NCI-H2081 treated with DMSO at 0.1 percent for 48 hours (cell line): ENCODE data around the gene ESPNL.
"Not testable (repeated sequence)": the region's sequence is repeated elsewhere in the genome, so short reads cannot be mapped to it uniquely, and the experiment has no call there.

Experiments
- DNase-seq: peaks from one replicate; lab custom pipeline; 2025; lab: John Stamatoyannopoulos, UW

The ESPNL gene

GRCh38 chr2:238114851-238115660 lies 14.9 kb downstream of the ESPNL start:
- no peak for DNase-seq

- DNase-seq = not testable (repeated sequence)
These were observed 15.6 kb downstream of the ESPNL start for GRCh38 chr2:238115709-238116108.

DNA sequence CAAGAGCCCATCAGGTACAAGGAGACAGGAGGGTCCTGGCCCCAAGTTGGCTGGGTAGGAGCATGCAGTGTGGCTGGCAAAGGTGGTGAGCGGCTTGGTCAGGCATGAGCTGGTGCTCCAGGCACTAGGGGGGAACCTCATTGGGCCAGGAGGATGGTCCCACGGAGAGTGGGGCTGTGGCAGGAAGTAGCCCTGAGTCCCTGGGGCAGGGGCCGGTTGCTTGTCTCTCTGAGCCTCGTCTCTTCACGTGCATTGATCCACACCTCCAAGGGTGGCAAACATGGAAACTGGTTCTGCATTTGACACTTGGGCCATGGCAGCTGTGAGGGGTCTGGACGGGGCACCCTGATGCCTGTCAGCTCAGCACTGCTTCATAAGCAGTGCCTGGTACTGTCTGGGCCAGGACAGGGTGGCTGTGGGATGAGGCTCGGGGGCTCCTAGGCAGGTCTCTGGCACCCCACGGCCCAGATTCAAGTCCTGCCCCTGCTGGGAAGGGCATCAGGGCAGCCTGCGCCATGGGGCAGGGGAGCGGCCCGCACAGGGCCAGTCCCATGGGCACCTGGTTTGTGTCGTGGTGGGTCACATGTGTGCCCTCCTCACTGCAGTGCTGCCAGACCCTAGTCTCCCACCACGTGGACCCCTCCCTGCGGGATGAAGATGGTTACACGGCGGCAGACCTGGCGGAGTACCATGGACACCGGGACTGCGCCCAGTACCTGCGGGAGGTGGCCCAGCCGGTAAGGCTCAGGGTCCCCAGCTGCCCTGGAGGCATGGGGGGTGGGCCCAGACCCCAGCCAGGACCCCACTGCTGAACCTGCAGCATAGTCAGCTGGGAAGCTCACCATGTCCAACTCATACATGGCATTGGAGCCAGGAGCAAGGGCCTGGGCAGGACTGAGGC lies 16.4 kb downstream of the ESPNL start:
- no peak for DNase-seq

- DNase-seq = no peak
These were observed 17.3 kb downstream of the ESPNL start for GRCh38 chr2:238117199-238118154.

GRCh38 chr2:238119756-238120462 lies 19.8 kb downstream of the ESPNL start:
- no peak for DNase-seq

- DNase-seq = no peak
These were observed 20.5 kb downstream of the ESPNL start for GRCh38 chr2:238120463-238121298.

- DNase-seq = no peak
These were observed 21.6 kb downstream of the ESPNL start for GRCh38 chr2:238121511-238122286.

DNA sequence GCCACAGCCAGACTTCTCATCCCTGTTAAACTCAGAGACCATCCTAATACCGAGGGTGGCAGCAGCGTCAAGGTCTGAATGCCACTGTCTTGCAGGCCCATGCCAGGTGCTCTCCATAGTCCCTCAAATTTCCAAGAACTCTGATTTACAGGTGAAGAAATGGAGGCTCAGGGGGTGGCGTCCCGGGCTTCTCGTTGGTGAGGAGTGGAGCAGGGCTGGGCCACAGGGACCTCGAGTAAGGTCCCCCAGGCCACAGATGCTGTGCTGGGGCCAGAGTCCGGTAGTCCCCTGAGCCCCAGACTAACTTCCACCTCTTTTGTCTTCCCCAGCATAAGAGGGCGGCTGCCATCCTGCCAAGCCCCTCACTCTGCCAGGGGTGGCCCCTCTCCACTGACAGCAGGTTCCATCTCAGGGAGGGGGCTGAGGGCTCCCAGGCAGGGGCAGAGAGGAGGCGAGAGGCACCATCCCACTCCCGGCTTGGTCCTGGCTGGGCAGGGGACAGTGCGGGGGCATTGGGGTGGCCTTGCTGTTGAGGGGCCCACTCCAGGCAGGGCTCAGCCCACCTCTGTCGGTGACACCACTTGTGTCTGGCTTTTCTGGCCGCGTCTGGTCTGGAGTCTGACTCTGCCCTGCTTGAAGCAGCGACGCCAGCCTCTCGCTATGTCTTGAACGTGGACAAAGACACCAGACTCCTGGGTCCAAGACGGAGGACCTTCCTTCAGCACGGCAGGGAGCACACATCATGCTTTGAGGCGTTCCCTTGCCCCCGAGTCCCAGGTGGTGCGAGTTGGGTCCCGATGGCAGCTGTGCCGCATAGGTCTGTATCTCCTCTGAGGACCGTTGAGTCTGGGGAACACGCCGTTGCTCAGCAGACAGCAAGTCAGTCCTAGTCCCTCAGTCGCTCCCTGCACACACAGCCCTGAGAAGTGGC lies 22.4 kb downstream of the ESPNL start:
- DNase-seq = no peak

DNA sequence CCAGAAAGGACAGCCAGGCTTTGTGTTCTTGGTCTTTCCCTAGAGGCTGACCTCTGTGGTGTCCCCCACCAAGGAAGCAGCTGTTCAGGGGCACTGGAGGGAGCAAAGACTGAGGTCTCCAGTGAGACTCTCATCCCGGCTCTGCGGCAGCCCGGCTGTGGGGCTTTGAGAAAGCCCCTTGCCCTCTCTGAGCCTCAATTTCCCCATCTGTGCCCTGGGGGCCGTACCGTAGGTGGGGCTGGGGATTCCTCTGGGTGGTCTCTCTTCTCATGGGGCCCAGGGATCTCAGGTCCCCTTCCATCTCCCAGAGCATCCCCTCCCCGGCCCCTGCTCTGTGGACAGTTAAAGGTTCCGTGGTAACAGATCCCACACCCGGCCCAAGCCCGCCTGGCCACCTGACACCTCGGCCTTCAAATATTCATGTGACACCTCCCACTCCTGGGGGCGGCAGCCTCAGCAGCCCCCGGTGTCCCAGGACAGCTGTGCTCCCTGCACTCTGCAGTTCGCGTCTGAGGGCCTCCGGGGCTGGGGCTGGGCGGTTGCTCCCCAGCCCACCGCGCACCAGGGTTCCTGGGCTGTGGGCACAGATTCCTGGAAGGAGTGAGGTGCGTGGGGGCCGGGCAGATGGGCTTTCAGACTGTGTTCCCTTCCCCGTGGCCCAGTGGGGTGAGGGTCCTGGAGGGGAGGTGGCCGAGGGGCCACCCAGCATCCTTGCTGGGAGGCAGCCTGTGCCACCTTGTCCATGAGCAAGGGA lies 23.3 kb downstream of the ESPNL start:
- no peak for DNase-seq

DNA sequence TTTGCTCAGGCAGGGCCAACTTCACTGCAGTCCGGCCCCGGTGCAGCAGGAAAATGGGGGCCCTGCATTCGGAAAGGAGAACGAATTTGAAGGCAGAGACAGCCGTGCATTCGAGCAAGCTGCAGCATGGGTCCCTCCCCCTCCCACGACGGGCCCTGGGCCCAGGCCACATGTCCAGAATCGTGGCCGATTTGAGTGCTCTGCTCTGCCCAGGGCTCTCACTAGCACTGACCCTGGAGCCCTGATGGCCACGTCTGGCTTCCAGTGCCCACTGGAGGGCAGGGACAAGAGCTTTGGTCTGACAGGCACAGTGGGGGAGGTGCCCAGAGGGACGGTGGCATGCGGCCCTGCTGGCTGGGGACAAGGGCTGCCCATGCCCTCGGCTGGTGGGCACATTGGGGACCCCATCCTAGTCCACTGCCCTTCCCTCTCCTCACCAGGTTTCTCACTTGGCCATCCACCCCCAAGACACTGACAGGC lies 23.9 kb downstream of the ESPNL start:
- no peak for DNase-seq

DNA sequence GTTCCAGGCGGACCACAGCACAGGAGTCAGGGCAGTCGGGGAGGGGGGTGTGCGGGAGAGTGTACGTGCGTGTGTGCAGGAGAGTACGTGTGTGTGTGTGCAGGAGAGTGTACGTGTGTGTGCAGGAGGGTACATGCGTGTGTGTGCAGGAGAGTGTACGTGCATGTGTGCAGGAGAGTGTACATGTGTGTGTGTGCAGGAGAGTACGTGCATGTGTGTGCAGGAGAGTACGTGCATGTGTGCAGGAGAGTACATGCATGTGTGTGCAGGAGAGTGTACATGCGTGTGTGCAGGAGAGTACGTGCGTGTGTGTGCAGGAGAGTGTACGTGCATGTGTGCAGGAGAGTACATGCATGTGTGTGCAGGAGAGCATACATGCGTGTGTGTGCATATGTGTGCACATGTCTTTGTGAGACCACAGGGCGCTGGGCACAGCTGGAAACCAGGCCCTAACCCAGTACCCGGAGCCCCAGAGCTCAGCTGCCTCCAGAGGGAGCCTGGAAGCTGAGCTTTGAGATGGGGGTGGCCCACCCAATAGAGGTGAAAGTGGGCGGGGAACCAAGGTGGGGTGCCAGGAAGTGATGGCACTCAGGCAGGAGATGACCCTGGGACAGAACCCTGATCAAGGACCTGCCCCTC lies 24.5 kb downstream of the ESPNL start:
- no peak for DNase-seq

DNA sequence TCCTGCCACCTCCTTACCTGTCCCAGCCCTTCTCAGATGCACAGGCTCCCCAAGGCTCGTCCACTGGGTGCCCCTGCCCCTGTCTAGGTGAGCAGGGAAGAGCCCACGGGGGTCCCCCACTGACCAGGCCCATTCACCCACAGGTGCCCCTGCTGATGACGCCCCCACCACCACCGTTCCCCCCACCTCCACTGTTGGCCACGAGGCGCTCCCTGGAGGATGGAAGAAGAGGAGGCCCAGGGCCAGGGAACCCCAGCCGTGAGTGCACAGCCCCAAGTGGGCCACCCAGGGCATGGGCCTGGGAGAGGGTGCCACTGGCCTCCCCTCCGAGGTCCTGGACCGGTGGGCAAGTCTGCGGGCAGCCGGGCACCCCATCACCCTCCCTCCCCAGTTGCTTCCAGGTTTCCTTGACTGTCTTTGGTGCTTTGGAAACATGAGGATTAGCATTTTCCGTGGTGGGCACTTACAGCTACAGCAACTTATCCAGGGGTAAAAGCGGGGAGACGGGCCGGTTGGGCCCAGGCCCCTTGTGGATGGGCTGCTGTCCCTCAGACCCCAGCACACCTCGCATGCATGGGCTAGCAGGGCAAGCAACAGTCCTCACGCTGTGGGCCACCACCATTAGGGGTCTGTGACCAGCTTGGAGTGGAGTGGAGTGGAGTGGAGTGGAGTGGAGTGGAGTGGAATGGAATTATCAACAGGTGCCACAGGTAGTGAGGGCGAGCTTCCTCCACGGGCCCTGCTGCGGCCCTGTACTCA lies 25.2 kb downstream of the ESPNL start:
- DNase-seq = no peak

DNA sequence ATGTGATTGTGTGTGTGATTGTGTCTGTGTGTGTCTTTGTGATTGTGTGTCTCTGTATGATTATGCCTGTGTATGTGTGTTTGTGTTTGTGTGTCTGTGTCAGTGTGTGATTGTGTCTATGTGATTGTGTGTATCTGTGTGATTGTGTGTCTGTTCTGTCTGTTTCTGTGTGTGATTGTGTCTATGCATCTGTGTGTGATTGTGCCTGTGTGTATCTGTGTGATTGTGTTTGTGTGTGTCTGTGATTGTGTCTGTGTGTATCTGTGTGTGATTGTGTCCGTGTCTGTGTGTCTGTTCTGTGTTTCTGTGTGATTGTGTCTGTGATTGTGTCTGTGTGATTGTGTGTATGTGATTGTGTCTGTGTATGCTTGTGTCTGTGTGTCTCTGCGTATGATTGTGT lies 26.2 kb downstream of the ESPNL start:
- no peak for DNase-seq

DNA sequence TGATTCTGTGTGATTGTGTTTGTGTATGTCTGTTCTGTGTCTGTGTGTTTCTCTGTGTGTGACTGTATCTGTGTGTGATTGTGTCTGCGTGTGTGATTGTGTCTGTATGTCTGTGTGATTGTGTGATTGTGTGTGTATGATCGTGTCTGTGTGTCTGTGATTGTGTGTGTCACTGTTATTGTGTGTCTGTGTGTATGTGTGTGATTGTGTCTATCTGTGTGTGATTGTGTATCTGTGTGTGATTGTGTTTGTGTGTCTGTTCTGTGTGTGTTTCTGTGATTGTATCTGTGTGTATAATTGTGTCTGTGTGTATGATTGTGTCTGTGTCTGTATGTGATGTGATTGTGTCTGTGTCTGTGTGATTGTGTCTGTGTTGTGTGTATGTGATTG lies 26.6 kb downstream of the ESPNL start:
- DNase-seq = no peak

GRCh38 chr2:238127165-238128060 lies 27.3 kb downstream of the ESPNL start:
- no peak for DNase-seq
